AG04449 (cell line): Measurements from ENCODE around the gene KIAA1586.
"Not testable (repeated sequence)": the region's sequence is repeated elsewhere in the genome, so short reads cannot be mapped to it uniquely, and the experiment has no call there.

Source experiments
- CTCF ChIA-PET: fragments of 350-600 bp; formaldehyde crosslinking; extraction: SDS; loops from one replicate; lab custom pipeline; 2021; ENCODE audit warnings: antibody characterized with exemption; lab: Yijun Ruan, JAX
- POLR2A ChIA-PET: fragments of 400-600, 350-600 bp; formaldehyde crosslinking; extraction: SDS; loops from one replicate; lab custom pipeline; 2020; ENCODE audit warnings: antibody characterized with exemption, inconsistent platforms; lab: Yijun Ruan, JAX
- DNase-seq: peaks from one replicate; pipeline ENCODE4 v3.0.0-alpha.2; 2010; ENCODE audit warnings: low read depth, low spot score
- H3K4me3 ChIP-seq: 2 replicates; pipeline ENCODE4 v1.5.1; 2011; ENCODE audit warnings: low read depth, mild to moderate bottlenecking, control low read depth, low read length
- TF ChIP-seq, protein P1 (sequence below): IDR thresholded peaks from one replicate; pipeline ENCODE4 v1.5.1; 2011; ENCODE audit warnings: mild to moderate bottlenecking, moderate library complexity, low read length, control low read depth, inconsistent platforms; ENCODE audit not compliant: insufficient read depth; ENCODE audit errors: missing control alignments

Gene KIAA1586

GRCh38 chr6:57038906-57039305 lies 7.6 kb upstream of the KIAA1586 start:
- TF ChIP-seq, protein P1, sequence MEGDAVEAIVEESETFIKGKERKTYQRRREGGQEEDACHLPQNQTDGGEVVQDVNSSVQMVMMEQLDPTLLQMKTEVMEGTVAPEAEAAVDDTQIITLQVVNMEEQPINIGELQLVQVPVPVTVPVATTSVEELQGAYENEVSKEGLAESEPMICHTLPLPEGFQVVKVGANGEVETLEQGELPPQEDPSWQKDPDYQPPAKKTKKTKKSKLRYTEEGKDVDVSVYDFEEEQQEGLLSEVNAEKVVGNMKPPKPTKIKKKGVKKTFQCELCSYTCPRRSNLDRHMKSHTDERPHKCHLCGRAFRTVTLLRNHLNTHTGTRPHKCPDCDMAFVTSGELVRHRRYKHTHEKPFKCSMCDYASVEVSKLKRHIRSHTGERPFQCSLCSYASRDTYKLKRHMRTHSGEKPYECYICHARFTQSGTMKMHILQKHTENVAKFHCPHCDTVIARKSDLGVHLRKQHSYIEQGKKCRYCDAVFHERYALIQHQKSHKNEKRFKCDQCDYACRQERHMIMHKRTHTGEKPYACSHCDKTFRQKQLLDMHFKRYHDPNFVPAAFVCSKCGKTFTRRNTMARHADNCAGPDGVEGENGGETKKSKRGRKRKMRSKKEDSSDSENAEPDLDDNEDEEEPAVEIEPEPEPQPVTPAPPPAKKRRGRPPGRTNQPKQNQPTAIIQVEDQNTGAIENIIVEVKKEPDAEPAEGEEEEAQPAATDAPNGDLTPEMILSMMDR = no peak
- DNase-seq = no peak
- ChIA-PET CTCF (interaction anchor here (0.8 to 1.9 kb wide), 4 partner anchors 15 to 136 kb away, joined by 3 to 9 read pairs (median 4); no protein-coding TSS in a partner anchor), POLR2A (no interaction called here)
- H3K4me3 ChIP-seq = no peak overlapping the region

DNA sequence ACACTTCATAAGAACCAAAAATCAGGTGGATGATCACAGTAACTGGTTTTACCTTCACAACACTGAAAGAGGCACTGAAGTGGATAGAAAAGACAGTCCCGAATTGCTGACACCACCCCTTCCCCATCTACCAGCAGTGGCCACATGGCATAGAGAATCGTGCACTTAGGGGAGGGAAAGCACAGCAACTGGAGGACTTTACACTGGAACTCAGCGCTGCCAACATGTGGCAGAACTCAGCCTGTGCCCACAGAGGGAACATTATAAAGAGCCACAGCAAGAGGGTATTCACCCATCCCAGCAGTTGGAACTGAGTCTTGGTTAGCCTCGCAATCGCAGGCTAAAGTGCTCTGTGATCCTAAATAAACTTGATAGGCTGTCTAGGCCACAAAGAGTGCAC lies 6.5 kb upstream of the KIAA1586 start:
- POLR2A ChIA-PET = no interaction called here
- no peak for DNase-seq
- TF ChIP-seq, protein P1 = no peak
- no peak overlapping the region for H3K4me3 ChIP-seq
- CTCF ChIA-PET = interaction anchor here (1.7 kb wide), 1 partner anchor 19 kb away, joined by 5 read pairs; no protein-coding TSS in a partner anchor

GRCh38 chr6:57044061-57044460 lies 2.4 kb upstream of the KIAA1586 start:
- CTCF ChIA-PET, POLR2A ChIA-PET, H3K4me3 ChIP-seq, DNase-seq: not testable (repeated sequence)

DNA sequence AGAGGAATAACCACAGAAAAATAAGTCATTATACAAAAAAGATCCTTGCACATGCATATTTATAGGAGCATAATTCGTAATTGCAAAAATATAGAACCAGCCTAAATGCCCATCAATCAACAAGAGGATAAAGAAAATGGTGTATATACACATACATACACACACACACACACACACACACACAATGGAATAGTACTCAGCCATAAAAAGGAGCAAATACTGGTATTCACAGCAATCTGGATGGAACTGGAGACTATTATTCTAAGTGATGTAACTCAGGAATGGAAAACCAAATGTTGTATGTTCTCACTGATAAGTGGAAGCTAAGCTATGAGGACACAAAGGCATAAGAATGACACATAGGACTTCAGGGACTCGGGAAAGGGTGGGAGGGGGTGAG lies 1.9 kb upstream of the KIAA1586 start:
- TF ChIP-seq, protein P1 = no peak
- no peak overlapping the region for H3K4me3 ChIP-seq
- ChIA-PET POLR2A (interaction anchor here (0.6 kb wide), 1 partner anchor 913 kb away, joined by 4 read pairs; no protein-coding TSS in a partner anchor), CTCF (interaction anchor here (2.4 kb wide), 1 partner anchor 23 kb away, joined by 9 read pairs; no protein-coding TSS in a partner anchor)
- no peak for DNase-seq

DNA sequence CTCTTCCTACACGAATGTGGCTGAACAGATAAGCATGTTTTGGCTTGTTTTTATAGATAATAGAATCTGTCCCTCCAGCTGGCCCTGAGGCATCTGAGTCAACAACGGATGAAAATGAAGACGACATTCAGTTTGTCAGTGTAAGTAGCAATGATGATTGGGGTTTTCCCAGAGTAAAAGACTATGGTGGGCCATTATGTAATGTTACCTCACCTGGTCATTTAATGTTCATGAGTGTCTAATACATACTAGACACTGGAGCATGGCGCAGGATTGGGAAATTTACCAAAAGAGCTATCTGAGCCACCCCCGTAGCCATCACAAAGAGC lies 728 bp downstream of the KIAA1586 start:
- POLR2A ChIA-PET, CTCF ChIA-PET, DNase-seq, H3K4me3 ChIP-seq: not testable (repeated sequence)

GRCh38 chr6:57047859-57048258 lies 1.4 kb downstream of the KIAA1586 start:
- H3K4me3 ChIP-seq = peak overlapping the region; percentile 32
- POLR2A ChIA-PET, DNase-seq: not testable (repeated sequence)

DNA sequence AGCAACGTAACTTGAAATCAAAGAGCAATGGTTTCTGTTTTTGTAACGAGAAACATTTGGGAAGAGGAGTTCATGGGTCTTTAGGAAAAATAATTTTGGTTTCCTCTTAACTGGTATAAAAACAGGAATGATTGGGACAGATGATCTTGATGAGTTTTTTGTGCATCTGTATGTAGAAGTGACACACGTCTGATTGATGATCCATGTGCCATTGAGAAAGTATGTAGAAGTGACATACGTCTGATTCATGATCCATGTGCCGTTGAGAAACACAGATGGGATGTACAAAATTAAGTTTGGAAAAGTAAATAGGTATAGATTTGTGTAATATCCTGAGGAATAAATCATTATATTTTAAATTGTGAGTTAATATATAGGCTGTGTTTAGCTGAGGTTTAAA lies 2.1 kb downstream of the KIAA1586 start:
- TF ChIP-seq, protein P1 = no peak
- no peak for DNase-seq
- ChIA-PET POLR2A (no interaction called here), CTCF (no interaction called here)
- peak overlapping the region; percentile 3 for H3K4me3 ChIP-seq

More at GRCh38 chr6:57047859-57048258, 1.4 kb downstream of the KIAA1586 start:
- CTCF ChIA-PET = not testable (repeated sequence)

DNA sequence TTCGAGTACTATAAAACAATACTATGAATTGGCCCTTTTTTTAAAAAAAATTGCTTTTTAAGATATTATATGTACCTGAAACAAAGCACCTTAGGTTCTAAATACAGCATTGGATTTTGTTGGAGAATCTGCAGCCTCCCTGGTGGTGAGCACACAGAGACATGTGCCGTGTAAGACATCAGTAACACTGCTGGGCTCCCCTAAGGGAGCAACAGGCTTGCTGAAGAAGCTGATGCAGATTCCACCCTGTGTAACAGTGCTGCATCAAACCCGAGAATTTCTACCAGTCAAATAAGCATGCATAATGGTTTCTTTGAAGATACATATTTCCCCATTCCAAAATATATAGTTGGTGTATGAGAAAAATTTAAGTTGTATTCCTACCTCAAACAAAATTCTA lies 17.4 kb downstream of the KIAA1586 start:
- no peak overlapping the region for H3K4me3 ChIP-seq
- no peak for DNase-seq
- ChIA-PET POLR2A (no interaction called here), CTCF (interaction anchor here (1.3 to 1.4 kb wide), 2 partner anchors 14 to 160 kb away, joined by 3 read pairs; no protein-coding TSS in a partner anchor)
- TF ChIP-seq, protein P1 = no peak
